Neural cell (in vitro differentiated cells): ENCODE results near the gene RIN3. TPM values are rescaled to one million over a fixed set of nuclear protein-coding genes. Genes with fewer than 3 reads are reported as not detected.

Experiments used
- H2AFZ ChIP-seq: fragments of 200-600, 300-800 bp; sonication (generic), shearing (Covaris generic); 2 replicates; pipeline ENCODE4 v1.6.0; 2014; ENCODE audit warnings: low read depth, mild to moderate bottlenecking, antibody characterized with exemption, low read length, moderate library complexity
- H3F3A ChIP-seq: fragments of 200-600 bp; shearing (Covaris generic); 2 replicates; pipeline ENCODE4 v1.6.1; 2016; ENCODE audit warnings: mild to moderate bottlenecking, moderate library complexity, mixed read lengths, antibody characterized with exemption, low read length; ENCODE audit not compliant: insufficient read depth, poor library complexity, severe bottlenecking
- H3K27ac ChIP-seq: fragments of 200-600, 300-800 bp; sonication (generic), shearing (Covaris generic); 2 replicates; pipeline ENCODE4 v1.5.1; 2014; ENCODE audit warnings: mild to moderate bottlenecking, low read length, moderate library complexity
- H3K27me3 ChIP-seq: fragments of 300-800, 200-600 bp; sonication (generic), shearing (Covaris generic); 2 replicates; pipeline ENCODE4 v1.6.0; 2014; ENCODE audit warnings: mild to moderate bottlenecking, low read depth, low read length, moderate library complexity; ENCODE audit not compliant: insufficient read depth
- H3K36me3 ChIP-seq: fragments of 300-800, 200-600 bp; sonication (generic), shearing (Covaris generic); 2 replicates; pipeline ENCODE4 v1.5.1; 2014; ENCODE audit warnings: mild to moderate bottlenecking, antibody characterized with exemption, low read length, moderate library complexity; ENCODE audit not compliant: insufficient read depth
- H3K4me2 ChIP-seq: fragments of 300-800, 200-600 bp; sonication (generic), shearing (Covaris generic); 2 replicates; pipeline ENCODE4 v1.6.0; 2014; ENCODE audit warnings: mild to moderate bottlenecking, low read length
- H3K4me3 ChIP-seq: fragments of 300-800, 200-600 bp; sonication (generic), shearing (Covaris generic); 2 replicates; pipeline ENCODE4 v1.5.1; 2014; ENCODE audit warnings: mild to moderate bottlenecking, low read length, moderate library complexity
- H3K79me2 ChIP-seq: fragments of 200-600 bp; shearing (Covaris generic); replicated peaks from 2 replicates; pipeline ENCODE4 v1.6.0; 2014; ENCODE audit warnings: mild to moderate bottlenecking, low read length, moderate library complexity; ENCODE audit not compliant: insufficient read depth
- H3K9ac ChIP-seq: fragments of 300-800, 200-600 bp; sonication (generic), shearing (Covaris generic); 2 replicates; pipeline ENCODE4 v1.6.1; 2016; ENCODE audit warnings: mild to moderate bottlenecking, low read length, mixed read lengths
- H3K9me2 ChIP-seq: fragments of 200-600 bp; shearing (Covaris generic); 2 replicates; pipeline ENCODE4 v1.6.1; 2016; ENCODE audit warnings: mild to moderate bottlenecking, low read length, mixed read lengths; ENCODE audit not compliant: insufficient read depth
- H3K9me3 ChIP-seq: fragments of 200-600, 300-800 bp; sonication (generic), shearing (Covaris generic); 2 replicates; pipeline ENCODE4 v1.6.1; 2016; ENCODE audit warnings: mild to moderate bottlenecking, mixed run types, low read length, moderate library complexity, mixed read lengths
- H4K20me1 ChIP-seq: fragments of 200-600 bp; shearing (Covaris generic); 2 replicates; pipeline ENCODE4 v1.6.1; 2016; ENCODE audit warnings: mild to moderate bottlenecking, mixed run types; ENCODE audit not compliant: insufficient read depth
- CTCF ChIP-seq: fragments of 450-650 bp; IDR thresholded peaks from 2 replicates; pipeline ENCODE4 v1.5.1; 2014; ENCODE audit warnings: antibody characterized with exemption, mild to moderate bottlenecking, moderate library complexity; ENCODE audit not compliant: poor library complexity, severe bottlenecking
- EP300 ChIP-seq: fragments of 450-650 bp; conservative IDR thresholded peaks from 2 replicates; pipeline ENCODE4 v1.6.1; 2014; ENCODE audit warnings: antibody characterized with exemption, mild to moderate bottlenecking, moderate library complexity; ENCODE audit not compliant: poor library complexity, severe bottlenecking
- EZH2 ChIP-seq: fragments of 200-600, 300-800 bp; shearing (Covaris generic), sonication (generic); IDR thresholded peaks from 2 replicates; pipeline ENCODE4 v1.6.1; 2014; ENCODE audit warnings: antibody characterized with exemption, low read length, borderline replicate concordance, mild to moderate bottlenecking; ENCODE audit not compliant: insufficient read depth, poor library complexity, severe bottlenecking
- MXI1 ChIP-seq: fragments of 450-650 bp; conservative IDR thresholded peaks from 2 replicates; pipeline ENCODE4 v1.6.1; 2014; ENCODE audit warnings: antibody characterized with exemption, mild to moderate bottlenecking; ENCODE audit not compliant: poor library complexity, severe bottlenecking
- POLR2AphosphoS5 ChIP-seq: IDR thresholded peaks from 2 replicates; pipeline ENCODE4 v1.6.1; 2012
- RAD21 ChIP-seq: fragments of 450-650 bp; conservative IDR thresholded peaks from 2 replicates; pipeline ENCODE4 v1.6.1; 2014; ENCODE audit warnings: antibody characterized with exemption, mild to moderate bottlenecking, moderate library complexity
- REST ChIP-seq: IDR thresholded peaks from 2 replicates; pipeline ENCODE4 v1.6.1; 2012; ENCODE audit warnings: borderline replicate concordance
- SMC3 ChIP-seq: fragments of 450-650 bp; conservative IDR thresholded peaks from 2 replicates; pipeline ENCODE4 v1.6.1; 2014; ENCODE audit warnings: antibody characterized with exemption, mild to moderate bottlenecking, moderate library complexity; ENCODE audit not compliant: poor library complexity
- TAF1 ChIP-seq: IDR thresholded peaks from 2 replicates; pipeline ENCODE4 v1.6.1; 2012; ENCODE audit warnings: low read depth
- polyA plus RNA-seq: library from polyadenylated mRNA; depleted of rRNA; stranded (reverse); fragments of >200 nt; gene quantifications from 2 replicates; pipeline ENCODE4 v1.2.3, GENCODE V29; 2014

The RIN3 gene
- polyA plus RNA-seq, 1 donor from 2014 or later = not detected

- no peak overlapping the region for H2AFZ ChIP-seq
These were observed 2.6 kb upstream of the RIN3 start for GRCh38 chr14:92510972-92511371.

GRCh38 chr14:92511453-92512238, 1.9 kb upstream of the RIN3 start:
- H3K9me2 ChIP-seq = no peaks in the 10 kb centered on the region
- H3K27me3 ChIP-seq = peaks cover 36% of the 10 kb centered on the region
- no peaks in the 10 kb centered on the region for H3K9me3 ChIP-seq
- H3K9ac ChIP-seq = no peak overlapping the region
- H3K27ac ChIP-seq = no peak overlapping the region
- no peaks in the 10 kb centered on the region for H4K20me1 ChIP-seq
- no peak overlapping the region for H2AFZ ChIP-seq
- H3F3A ChIP-seq = no peaks in the 10 kb centered on the region
- H3K79me2 ChIP-seq = no peaks in the 10 kb centered on the region
- no peaks in the 10 kb centered on the region for H3K36me3 ChIP-seq
- no peak overlapping the region for H3K4me3 ChIP-seq
- no peak for TF ChIP-seq RAD21
- TF ChIP-seq POLR2AphosphoS5 = no peak
- no peak overlapping the region for H3K4me2 ChIP-seq

More at GRCh38 chr14:92510972-92511371, 2.6 kb upstream of the RIN3 start:
- H4K20me1 ChIP-seq = no peaks in the 10 kb centered on the region
- H3K4me3 ChIP-seq = no peak overlapping the region
- no peaks in the 10 kb centered on the region for H3K9me3 ChIP-seq
- H3K36me3 ChIP-seq = no peaks in the 10 kb centered on the region
- no peaks in the 10 kb centered on the region for H3K9me2 ChIP-seq
- H3K4me2 ChIP-seq = no peak overlapping the region
- TF ChIP-seq EP300 = no peak
- TF ChIP-seq CTCF = no peak
- TF ChIP-seq MXI1 = no peak
- TF ChIP-seq EZH2 = no peak
- no peak for TF ChIP-seq POLR2AphosphoS5
- TF ChIP-seq RAD21 = no peak
- TF ChIP-seq REST = no peak
- TF ChIP-seq SMC3 = no peak
- no peak for TF ChIP-seq TAF1
- H3F3A ChIP-seq = no peaks in the 10 kb centered on the region
- H3K9ac ChIP-seq = no peak overlapping the region
- H3K79me2 ChIP-seq = no peaks in the 10 kb centered on the region
- H3K27me3 ChIP-seq = peaks cover 36% of the 10 kb centered on the region
- no peak overlapping the region for H3K27ac ChIP-seq
